IPS-18c (cell line): Measurements from ENCODE around the gene MACROD2.

Source experiments
- H3K4me3 ChIP-seq: 2 replicates; pipeline ENCODE4 v1.7.0; 2013; ENCODE audit warnings: low read depth, mild to moderate bottlenecking, low read length, moderate library complexity; ENCODE audit not compliant: insufficient read depth
- H3K9me3 ChIP-seq: one replicate; pipeline ENCODE4 v1.6.1; 2013; ENCODE audit warnings: mild to moderate bottlenecking, low read length, moderate library complexity; ENCODE audit not compliant: control insufficient read depth, insufficient read depth

The MACROD2 gene

DNA sequence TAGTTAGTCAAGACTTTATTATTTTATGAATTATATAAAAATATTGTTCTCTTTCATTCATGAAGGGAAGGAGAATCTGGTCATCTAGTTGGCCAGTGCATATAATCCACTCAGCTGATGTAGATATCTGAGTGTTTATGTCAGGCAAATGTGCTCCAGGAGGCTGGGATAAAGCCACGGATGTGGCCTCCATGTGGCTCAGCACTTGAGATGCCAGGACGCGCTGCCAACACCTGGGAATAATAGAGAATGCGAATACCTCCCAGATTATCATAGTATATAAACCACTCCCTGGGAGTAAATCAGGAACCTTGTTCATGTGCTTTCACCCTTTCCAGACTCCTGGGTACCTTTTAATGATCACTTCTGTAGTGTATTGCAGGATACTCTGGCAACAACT is 1571.9 kb downstream of the MACROD2 start:
- no peaks in the 10 kb centered on the region for H3K9me3 ChIP-seq

GRCh38 chr20:15570156-15570555 is 1574.8 kb downstream of the MACROD2 start:
- Histone ChIP-seq H3K4me3 (no peak overlapping the region), H3K9me3 (no peaks in the 10 kb centered on the region)

More for the DNA sequence above, 1571.9 kb downstream of the MACROD2 start:
- no peak overlapping the region for H3K4me3 ChIP-seq

GRCh38 chr20:15571056-15571455 is 1575.7 kb downstream of the MACROD2 start:
- H3K9me3 ChIP-seq = no peaks in the 10 kb centered on the region
- no peak overlapping the region for H3K4me3 ChIP-seq

DNA sequence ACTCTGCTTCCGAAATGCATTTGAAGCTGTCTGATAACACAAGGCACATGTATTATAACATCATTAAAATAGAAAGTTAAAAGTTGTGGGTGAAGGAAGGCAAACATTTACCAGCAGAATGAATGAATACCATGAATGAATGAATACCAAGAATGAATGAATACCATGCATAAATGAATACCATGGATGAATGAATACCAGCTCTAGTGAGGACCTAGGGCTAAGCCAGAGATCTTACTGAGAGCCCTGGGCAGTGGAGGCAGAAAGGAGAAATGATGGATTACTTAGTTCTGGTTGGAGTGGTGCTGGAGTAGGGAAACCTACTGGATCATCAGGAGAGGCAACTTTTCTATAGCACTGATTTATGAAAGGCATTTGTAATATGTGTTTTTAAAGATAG is 1579.9 kb downstream of the MACROD2 start:
- Histone ChIP-seq H3K4me3 (no peak overlapping the region), H3K9me3 (no peaks in the 10 kb centered on the region)

DNA sequence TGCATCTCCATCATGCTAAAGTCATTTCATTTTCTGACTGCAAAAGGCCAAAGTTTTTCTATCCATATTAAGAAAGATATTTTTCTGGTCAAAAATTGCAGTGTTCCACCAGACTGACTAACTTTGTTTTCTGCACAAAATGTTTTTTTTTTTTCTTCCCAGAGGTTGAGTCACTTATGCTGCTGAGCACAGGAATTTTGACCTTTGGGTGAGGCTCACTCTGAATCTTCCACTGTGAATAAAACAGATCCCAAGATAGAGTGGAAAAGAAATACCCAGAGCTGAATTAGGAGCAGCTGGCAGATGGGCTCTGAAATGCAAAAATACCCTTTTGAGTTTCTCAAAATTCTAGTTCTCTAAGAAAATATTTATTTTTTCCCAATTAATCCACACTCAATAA is 1581.1 kb downstream of the MACROD2 start:
- Histone ChIP-seq H3K4me3 (no peak overlapping the region), H3K9me3 (no peaks in the 10 kb centered on the region)

GRCh38 chr20:15578113-15578512 is 1582.8 kb downstream of the MACROD2 start:
- Histone ChIP-seq H3K9me3 (no peaks in the 10 kb centered on the region), H3K4me3 (no peak overlapping the region)

GRCh38 chr20:15579688-15580087 is 1584.4 kb downstream of the MACROD2 start:
- H3K9me3 ChIP-seq = no peaks in the 10 kb centered on the region
- no peak overlapping the region for H3K4me3 ChIP-seq

GRCh38 chr20:15582146-15582760 is 1586.9 kb downstream of the MACROD2 start:
- H3K9me3 ChIP-seq = no peaks in the 10 kb centered on the region
- H3K4me3 ChIP-seq = no peak overlapping the region

GRCh38 chr20:15584507-15584906 is 1589.2 kb downstream of the MACROD2 start:
- peaks cover 7% of the 10 kb centered on the region for H3K9me3 ChIP-seq
- no peak overlapping the region for H3K4me3 ChIP-seq

- peaks cover 5% of the 10 kb centered on the region for H3K9me3 ChIP-seq
Measured at GRCh38 chr20:15593081-15593480, 1597.8 kb downstream of the MACROD2 start.

GRCh38 chr20:15594158-15594695 is 1598.9 kb downstream of the MACROD2 start:
- Histone ChIP-seq H3K4me3 (no peak overlapping the region), H3K9me3 (no peaks in the 10 kb centered on the region)

More at GRCh38 chr20:15593081-15593480, 1597.8 kb downstream of the MACROD2 start:
- no peak overlapping the region for H3K4me3 ChIP-seq

DNA sequence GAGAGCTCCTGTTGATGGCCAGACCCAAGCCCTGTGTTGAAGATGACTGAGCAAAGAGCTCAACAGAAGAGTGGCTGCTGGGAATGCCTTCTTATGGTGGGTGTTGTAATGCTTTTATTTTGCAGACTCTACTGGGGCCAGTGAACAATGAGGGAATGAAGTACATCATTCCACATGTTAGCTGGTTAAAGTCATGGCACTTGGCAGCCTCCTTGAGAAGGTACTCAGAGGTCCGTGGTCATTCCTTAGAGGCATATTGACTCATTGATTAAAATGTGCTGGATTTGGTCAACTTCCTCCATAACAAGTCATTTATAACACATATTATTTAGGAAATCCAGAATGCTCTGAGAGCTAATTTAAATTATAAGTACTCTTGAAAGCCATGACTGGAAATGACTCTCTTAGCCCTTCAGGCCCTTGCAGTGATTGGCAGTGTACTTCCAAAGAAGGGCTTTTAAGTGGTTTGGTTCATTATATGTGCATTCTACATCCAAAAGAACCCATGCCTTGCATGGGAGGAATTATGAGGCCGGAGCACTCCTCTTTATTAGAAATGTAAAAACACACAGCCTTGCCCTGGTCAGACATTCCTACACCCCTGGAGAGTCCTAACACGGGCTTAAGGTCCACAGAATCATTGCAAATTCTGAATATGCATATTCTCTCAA is 1601.0 kb downstream of the MACROD2 start:
- Histone ChIP-seq H3K9me3 (no peaks in the 10 kb centered on the region), H3K4me3 (no peak overlapping the region)

GRCh38 chr20:15597306-15597705 is 1602.0 kb downstream of the MACROD2 start:
- no peak overlapping the region for H3K4me3 ChIP-seq

GRCh38 chr20:15599961-15600360 is 1604.6 kb downstream of the MACROD2 start:
- H3K4me3 ChIP-seq = no peak overlapping the region
- no peaks in the 10 kb centered on the region for H3K9me3 ChIP-seq

More at GRCh38 chr20:15597306-15597705, 1602.0 kb downstream of the MACROD2 start:
- H3K9me3 ChIP-seq = no peaks in the 10 kb centered on the region

DNA sequence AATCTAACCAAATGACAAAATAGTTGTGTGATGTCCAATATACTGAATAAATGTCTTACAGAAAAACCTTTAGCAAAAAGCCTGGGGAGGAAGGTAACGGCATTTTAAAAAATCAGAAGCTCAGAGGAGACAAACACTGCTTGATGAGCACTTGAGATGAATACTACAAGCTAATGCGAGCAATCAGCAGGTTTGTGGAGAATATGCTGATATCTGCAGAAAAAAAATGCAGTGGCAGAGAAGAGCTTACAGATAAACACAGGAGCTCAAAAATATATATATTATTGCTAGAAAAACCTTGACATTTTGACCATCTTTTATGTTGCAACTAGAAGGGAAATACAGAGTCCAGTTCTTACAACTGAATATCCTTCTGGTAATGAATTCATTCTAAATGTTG is 1605.2 kb downstream of the MACROD2 start:
- no peaks in the 10 kb centered on the region for H3K9me3 ChIP-seq
- no peak overlapping the region for H3K4me3 ChIP-seq

- no peaks in the 10 kb centered on the region for H3K9me3 ChIP-seq
Measured at GRCh38 chr20:15603506-15603905, 1608.2 kb downstream of the MACROD2 start.

DNA sequence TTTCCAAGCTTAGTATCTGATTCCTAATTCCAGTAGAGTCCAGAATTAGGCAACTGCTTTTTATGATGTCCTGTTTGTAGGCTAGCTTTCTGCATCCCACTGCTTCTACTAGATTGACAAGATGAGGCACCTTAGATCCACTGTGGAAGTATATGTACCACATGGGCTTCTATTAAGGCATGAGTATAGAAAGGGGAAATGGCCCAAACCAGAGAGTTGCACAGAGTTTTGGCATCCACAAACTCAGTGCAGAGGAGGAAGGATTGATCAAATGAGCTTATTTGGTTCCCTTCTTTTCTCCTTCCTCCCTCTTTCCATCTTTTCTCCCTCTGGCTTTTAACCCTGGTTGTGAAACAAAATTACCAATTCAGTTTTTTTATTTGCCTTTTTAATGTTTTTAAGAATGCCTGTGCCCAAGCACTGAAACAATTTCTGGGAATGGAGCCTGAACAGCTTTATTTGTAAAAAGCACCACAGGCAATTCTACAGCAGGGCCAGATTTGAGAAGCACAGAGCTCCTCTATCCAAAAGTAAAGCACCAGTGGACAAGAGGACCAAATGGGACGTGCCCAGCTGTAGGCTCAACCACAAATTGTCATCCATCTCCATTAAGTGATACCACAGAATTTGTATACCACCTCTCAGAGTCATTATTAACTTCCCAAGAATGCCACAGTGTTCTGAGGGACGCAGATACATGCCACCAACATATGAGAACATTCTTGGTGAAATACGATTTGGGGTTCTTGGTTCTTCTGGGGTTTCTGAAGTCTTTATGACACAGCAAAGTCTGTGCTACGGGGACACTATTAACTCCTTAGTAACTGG is 1608.9 kb downstream of the MACROD2 start:
- no peak overlapping the region for H3K4me3 ChIP-seq
- H3K9me3 ChIP-seq = no peaks in the 10 kb centered on the region

More at GRCh38 chr20:15603506-15603905, 1608.2 kb downstream of the MACROD2 start:
- H3K4me3 ChIP-seq = no peak overlapping the region

DNA sequence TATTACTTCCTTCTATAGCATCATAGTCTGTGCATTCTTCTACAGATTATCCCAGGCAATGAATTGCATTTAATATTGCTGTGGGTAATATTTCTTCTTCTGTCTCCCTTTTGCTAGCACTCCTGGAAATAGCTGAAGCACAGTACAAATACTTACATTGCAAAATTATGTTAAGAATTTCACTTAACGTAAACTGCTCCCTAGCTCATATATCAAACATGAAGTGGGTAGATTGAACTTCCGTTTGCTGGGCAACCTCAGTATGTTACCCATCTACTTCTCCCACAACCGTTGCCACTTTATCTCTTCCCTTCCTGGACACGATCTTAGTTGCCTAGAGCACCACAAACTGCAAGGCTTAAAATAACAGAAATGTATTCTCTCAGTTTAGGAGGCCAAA is 1614.6 kb downstream of the MACROD2 start:
- Histone ChIP-seq H3K9me3 (no peaks in the 10 kb centered on the region), H3K4me3 (no peak overlapping the region)
